ENCODE results near the gene USP5. TPM values are rescaled to one million over a fixed set of nuclear protein-coding genes. Genes with fewer than 3 reads are reported as not detected.

The USP5 gene
- total RNA-seq, 2 experiments from 2014 or later = 31.8 to 33.4 TPM

DNA sequence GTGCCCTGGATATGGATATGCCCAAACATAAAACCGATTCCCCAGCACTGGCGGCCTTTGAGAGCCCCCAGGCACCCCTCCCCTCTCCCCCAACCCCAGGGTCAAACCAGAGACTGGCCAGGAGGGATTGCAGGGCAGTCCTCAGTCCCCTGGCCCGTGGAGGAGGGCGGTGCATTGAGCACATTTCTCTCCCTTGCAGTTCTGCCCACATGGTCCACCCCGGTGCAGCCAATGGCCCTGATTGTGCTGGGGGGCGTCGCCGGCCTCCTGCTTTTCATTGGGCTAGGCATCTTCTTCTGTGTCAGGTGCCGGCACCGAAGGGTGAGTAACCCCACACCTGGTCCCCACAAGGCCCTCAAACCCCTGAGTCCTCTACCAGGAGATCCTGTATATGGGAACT, 33.7 kb upstream of the USP5 start:
- peaks cover 0 to 5% of the 10 kb centered on the region in 2 experiments for H3K27me3 ChIP-seq (ENCODE audit: control insufficient read depth in 1 of 2, insufficient read depth in 2 of 2, low read length in 2 of 2)
- intact Hi-C loops (cut with DNase I, micrococcal nuclease) = no loop called here
- H3K36me3 ChIP-seq (ENCODE audit: insufficient read depth, low read length) = peaks cover 65% of the 10 kb centered on the region
- Mint-ChIP-seq H3K4me1 (ENCODE audit: low read depth) (peaks cover 10% of the 10 kb centered on the region), H3K36me3 (ENCODE audit: low read depth) (peaks cover 76% of the 10 kb centered on the region), H3K27me3 (peaks cover 12% of the 10 kb centered on the region), H3K27ac (no peak overlapping the region), H3K4me3 (no peak overlapping the region), H3K9me3 (no peaks in the 10 kb centered on the region)
- ATAC-seq (ENCODE audit: poor library complexity) (no peak), DNase-seq (no peak)
- H3K4me1 ChIP-seq (ENCODE audit: insufficient read depth, low read length) = peaks cover 19% of the 10 kb centered on the region
- H3K9me3 ChIP-seq (ENCODE audit: control insufficient read depth in 1 of 2, insufficient read depth in 1 of 2, low read length in 2 of 2) = no peaks in the 10 kb centered on the region
- no peak overlapping the region for H3K4me3 ChIP-seq (ENCODE audit: low read length)
- H3K27ac ChIP-seq (ENCODE audit: low read depth in 1 of 2, low read length in 2 of 2) = no peak overlapping the region
- ChIA-PET CTCF (no interaction called here), POLR2A (no interaction called here)
- TF ChIP-seq, protein P1, sequence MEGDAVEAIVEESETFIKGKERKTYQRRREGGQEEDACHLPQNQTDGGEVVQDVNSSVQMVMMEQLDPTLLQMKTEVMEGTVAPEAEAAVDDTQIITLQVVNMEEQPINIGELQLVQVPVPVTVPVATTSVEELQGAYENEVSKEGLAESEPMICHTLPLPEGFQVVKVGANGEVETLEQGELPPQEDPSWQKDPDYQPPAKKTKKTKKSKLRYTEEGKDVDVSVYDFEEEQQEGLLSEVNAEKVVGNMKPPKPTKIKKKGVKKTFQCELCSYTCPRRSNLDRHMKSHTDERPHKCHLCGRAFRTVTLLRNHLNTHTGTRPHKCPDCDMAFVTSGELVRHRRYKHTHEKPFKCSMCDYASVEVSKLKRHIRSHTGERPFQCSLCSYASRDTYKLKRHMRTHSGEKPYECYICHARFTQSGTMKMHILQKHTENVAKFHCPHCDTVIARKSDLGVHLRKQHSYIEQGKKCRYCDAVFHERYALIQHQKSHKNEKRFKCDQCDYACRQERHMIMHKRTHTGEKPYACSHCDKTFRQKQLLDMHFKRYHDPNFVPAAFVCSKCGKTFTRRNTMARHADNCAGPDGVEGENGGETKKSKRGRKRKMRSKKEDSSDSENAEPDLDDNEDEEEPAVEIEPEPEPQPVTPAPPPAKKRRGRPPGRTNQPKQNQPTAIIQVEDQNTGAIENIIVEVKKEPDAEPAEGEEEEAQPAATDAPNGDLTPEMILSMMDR (IDR thresholded peaks at IDR 0.05) = no peak

DNA sequence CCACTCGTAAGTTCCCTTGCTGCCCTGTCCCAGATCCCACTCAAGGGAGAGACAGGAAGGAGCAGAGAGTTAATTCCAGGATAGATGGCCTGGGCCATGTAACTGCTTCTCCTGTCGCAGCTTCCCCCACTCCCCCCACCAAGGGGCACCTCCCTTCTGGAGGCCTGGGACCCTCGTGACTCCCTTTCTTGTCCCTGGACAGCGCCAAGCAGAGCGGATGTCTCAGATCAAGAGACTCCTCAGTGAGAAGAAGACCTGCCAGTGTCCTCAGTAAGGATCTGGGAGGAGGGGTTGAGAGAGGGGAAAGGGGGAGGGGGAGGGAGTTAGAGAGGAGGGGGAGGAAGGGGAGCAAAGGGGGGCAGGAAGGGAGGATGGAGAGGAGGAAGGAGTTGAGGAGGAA, 33.3 kb upstream of the USP5 start:
- H3K4me1 ChIP-seq (ENCODE audit: insufficient read depth, low read length) = peaks cover 19% of the 10 kb centered on the region
- peaks cover 62% of the 10 kb centered on the region for H3K36me3 ChIP-seq (ENCODE audit: insufficient read depth, low read length)
- Mint-ChIP-seq H3K4me1 (ENCODE audit: low read depth) (peaks cover 10% of the 10 kb centered on the region), H3K9me3 (no peaks in the 10 kb centered on the region), H3K36me3 (ENCODE audit: low read depth) (peaks cover 72% of the 10 kb centered on the region), H3K4me3 (no peak overlapping the region), H3K27ac (no peak overlapping the region), H3K27me3 (peaks cover 14% of the 10 kb centered on the region)
- TF ChIP-seq, protein P1 (IDR thresholded peaks at IDR 0.05) = no peak
- no peak overlapping the region for H3K27ac ChIP-seq (ENCODE audit: low read depth in 1 of 2, low read length in 2 of 2)
- H3K4me3 ChIP-seq (ENCODE audit: low read length) = no peak overlapping the region
- ChIA-PET POLR2A (no interaction called here), CTCF (no interaction called here)
- peaks cover 0 to 5% of the 10 kb centered on the region in 2 experiments for H3K27me3 ChIP-seq (ENCODE audit: control insufficient read depth in 1 of 2, insufficient read depth in 2 of 2, low read length in 2 of 2)
- intact Hi-C loops (cut with DNase I, micrococcal nuclease) = no loop called here
- no peaks in the 10 kb centered on the region for H3K9me3 ChIP-seq (ENCODE audit: control insufficient read depth in 1 of 2, insufficient read depth in 1 of 2, low read length in 2 of 2)
- peak in 1 of 14 experiments; percentile 1 for DNase-seq
- ATAC-seq (ENCODE audit: poor library complexity) = no peak

DNA sequence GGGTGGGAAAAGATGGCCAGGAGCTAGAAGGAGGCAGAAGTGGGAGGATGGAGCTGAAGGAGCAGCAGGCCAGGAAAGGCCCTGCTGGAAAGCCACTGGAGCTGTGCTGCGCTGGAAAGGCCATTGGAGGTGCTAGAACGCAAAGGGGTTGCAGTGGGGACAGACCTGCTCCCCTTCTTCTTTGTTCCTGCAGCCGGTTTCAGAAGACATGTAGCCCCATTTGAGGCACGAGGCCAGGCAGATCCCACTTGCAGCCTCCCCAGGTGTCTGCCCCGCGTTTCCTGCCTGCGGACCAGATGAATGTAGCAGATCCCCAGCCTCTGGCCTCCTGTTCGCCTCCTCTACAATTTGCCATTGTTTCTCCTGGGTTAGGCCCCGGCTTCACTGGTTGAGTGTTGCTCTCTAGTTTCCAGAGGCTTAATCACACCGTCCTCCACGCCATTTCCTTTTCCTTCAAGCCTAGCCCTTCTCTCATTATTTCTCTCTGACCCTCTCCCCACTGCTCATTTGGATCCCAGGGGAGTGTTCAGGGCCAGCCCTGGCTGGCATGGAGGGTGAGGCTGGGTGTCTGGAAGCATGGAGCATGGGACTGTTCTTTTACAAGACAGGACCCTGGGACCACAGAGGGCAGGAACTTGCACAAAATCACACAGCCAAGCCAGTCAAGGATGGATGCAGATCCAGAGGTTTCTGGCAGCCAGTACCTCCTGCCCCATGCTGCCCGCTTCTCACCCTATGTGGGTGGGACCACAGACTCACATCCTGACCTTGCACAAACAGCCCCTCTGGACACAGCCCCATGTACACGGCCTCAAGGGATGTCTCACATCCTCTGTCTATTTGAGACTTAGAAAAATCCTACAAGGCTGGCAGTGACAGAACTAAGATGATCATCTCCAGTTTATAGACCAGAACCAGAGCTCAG, 32.6 kb upstream of the USP5 start:
- H3K4me3 ChIP-seq (ENCODE audit: low read length) = no peak overlapping the region
- intact Hi-C loops (cut with DNase I, micrococcal nuclease) = no loop called here
- H3K4me1 ChIP-seq (ENCODE audit: insufficient read depth, low read length) = peaks cover 19% of the 10 kb centered on the region
- no peak overlapping the region for H3K27ac ChIP-seq (ENCODE audit: low read depth in 1 of 2, low read length in 2 of 2)
- ATAC-seq (ENCODE audit: poor library complexity) (no peak), DNase-seq (peak in 1 of 14 experiments; percentile 1)
- Mint-ChIP-seq H3K36me3 (ENCODE audit: low read depth) (peaks cover 65% of the 10 kb centered on the region), H3K4me3 (no peak overlapping the region), H3K27ac (no peak overlapping the region), H3K27me3 (peaks cover 14% of the 10 kb centered on the region), H3K4me1 (ENCODE audit: low read depth) (peaks cover 10% of the 10 kb centered on the region), H3K9me3 (no peaks in the 10 kb centered on the region)
- TF ChIP-seq, protein P1 (IDR thresholded peaks at IDR 0.05) = no peak
- ChIA-PET POLR2A (interaction anchor here (1.2 to 2.4 kb wide), 2 partner anchors 32 to 37 kb away, joined by 3 to 16 read pairs; partner anchors contain the start of genes CDCA3 and USP5), CTCF (no interaction called here)
- peaks cover 0 to 5% of the 10 kb centered on the region in 2 experiments for H3K27me3 ChIP-seq (ENCODE audit: control insufficient read depth in 1 of 2, insufficient read depth in 2 of 2, low read length in 2 of 2)
- H3K9me3 ChIP-seq (ENCODE audit: control insufficient read depth in 1 of 2, insufficient read depth in 1 of 2, low read length in 2 of 2) = no peaks in the 10 kb centered on the region
- peaks cover 54% of the 10 kb centered on the region for H3K36me3 ChIP-seq (ENCODE audit: insufficient read depth, low read length)
